Hepatocyte (in vitro differentiated cells): ENCODE data around the gene CNBD2.

Source experiments
- CTCF ChIP-seq: fragments of 200-600 bp; sonication (generic); IDR thresholded peaks from 2 replicates; pipeline ENCODE4 v1.5.1; 2016; ENCODE audit warnings: antibody characterized with exemption, mild to moderate bottlenecking; ENCODE audit not compliant: poor library complexity
- EZH2phosphoT487 ChIP-seq: fragments of 200-600 bp; sonication (generic); IDR thresholded peaks from one replicate; pipeline ENCODE4 v1.6.1; 2018; ENCODE audit warnings: antibody characterized with exemption, mild to moderate bottlenecking, low read depth, moderate library complexity; ENCODE audit not compliant: unreplicated experiment, severe bottlenecking

- TF ChIP-seq CTCF (peak; percentile 96), EZH2phosphoT487 (no peak)
These were observed 26.6 kb downstream of the CNBD2 start for GRCh38 chr20:35994994-35995453.
